H1 (cell line): ENCODE measurements around the gene DIS3. TPM values are rescaled to one million over a fixed set of nuclear protein-coding genes. Genes with fewer than 3 reads are reported as not detected.

Experiments
- CBX5 ChIP-seq: fragments of 300-800, 300-1000 bp; sonication (generic); IDR thresholded peaks from 2 replicates; pipeline ENCODE4 v1.7.1; 2016; ENCODE audit warnings: antibody characterized with exemption, low read length, low read depth
- GABPA ChIP-seq: IDR thresholded peaks from 2 replicates; pipeline ENCODE4 v1.6.1; 2011; ENCODE audit warnings: mild to moderate bottlenecking, low read length, moderate library complexity, borderline replicate concordance; ENCODE audit not compliant: insufficient read depth
- KDM4A ChIP-seq: IDR thresholded peaks from one replicate; pipeline ENCODE4 v1.7.1; 2012; ENCODE audit warnings: low read depth, mild to moderate bottlenecking, moderate library complexity, low read length, inconsistent platforms; ENCODE audit not compliant: severe bottlenecking
- SIN3A ChIP-seq, 2 experiments: IDR thresholded peaks in 1 of 2; conservative IDR thresholded peaks in 1 of 2; 2 replicates each; pipeline ENCODE4 v1.6.1; 2011 to 2012; ENCODE audit warnings: low read length in 2 of 2, improper control_type of control experiment in 1 of 2, low read depth in 1 of 2, mild to moderate bottlenecking in 1 of 2
- polyA plus RNA-seq, 7 experiments: library from polyadenylated mRNA; depleted of rRNA in 3 of 7; stranded (reverse) in 5 of 7; unstranded in 2 of 7; fragments of >200 nt in 5 of 7; fragments of 200-250 nt in 2 of 7; gene quantifications; 1 replicate in 5 of 7; 2 replicates in 1 of 7; 4 replicates in 1 of 7; pipeline versions ENCODE4 v1.2.1 to v1.2.3, GENCODE V29; 2011 to 2013; ENCODE audit warnings: missing spikeins in 2 of 7, mixed read lengths in 2 of 7
- total RNA-seq: library from RNA; stranded (reverse); fragmentation: NEBNext Ultra II Directional; extraction: Animal tissue kit (Norgen Biotek cat#: 25700); gene quantifications from 2 replicates; pipeline ENCODE4 v1.2.1, GENCODE V29; 2021

DIS3 gene
- total and polyA plus RNA-seq, 2 of the 8 experiments (the other 6 are each of a cell fraction or from before 2014, with no cell fraction given): 10.8 to 39.9 TPM

DNA sequence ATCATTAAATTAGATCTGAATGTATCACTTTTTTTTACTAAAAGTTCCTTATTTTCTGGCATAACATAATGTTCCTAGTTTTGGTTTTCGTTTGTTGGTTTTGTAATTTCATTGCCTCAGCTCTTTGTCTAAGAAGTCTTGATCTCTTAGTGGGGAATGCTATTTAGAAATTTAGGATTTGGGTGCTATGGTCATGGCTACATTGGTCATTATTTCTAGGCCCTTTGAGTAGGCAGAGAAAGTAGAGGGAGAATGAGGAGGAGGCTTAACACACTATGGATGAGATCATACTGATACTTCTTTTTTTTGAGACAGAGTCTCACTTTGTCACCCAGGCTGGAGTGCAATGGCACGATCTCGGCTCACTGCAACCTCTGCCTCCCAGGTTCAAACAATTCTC is 42.0 kb upstream of the DIS3 start (continued):
- no peak for TF ChIP-seq GABPA
- no peak for TF ChIP-seq SIN3A (conservative IDR thresholded peaks at IDR 0.05 in 1 of 2, IDR thresholded peaks at IDR 0.05 in 1 of 2; ENCODE audit: low read depth in 1 of 2, low read length in 2 of 2)
- no peak for TF ChIP-seq CBX5
- no peak for TF ChIP-seq KDM4A
